GM19035 (cell line): ENCODE data around the gene SRMS.

Experiments
- ATAC-seq: cut with Tn5 transposase; IDR thresholded peaks from one replicate; pipeline ENCODE4 v1.9.1; 2021; ENCODE audit not compliant: unreplicated experiment

SRMS gene

DNA sequence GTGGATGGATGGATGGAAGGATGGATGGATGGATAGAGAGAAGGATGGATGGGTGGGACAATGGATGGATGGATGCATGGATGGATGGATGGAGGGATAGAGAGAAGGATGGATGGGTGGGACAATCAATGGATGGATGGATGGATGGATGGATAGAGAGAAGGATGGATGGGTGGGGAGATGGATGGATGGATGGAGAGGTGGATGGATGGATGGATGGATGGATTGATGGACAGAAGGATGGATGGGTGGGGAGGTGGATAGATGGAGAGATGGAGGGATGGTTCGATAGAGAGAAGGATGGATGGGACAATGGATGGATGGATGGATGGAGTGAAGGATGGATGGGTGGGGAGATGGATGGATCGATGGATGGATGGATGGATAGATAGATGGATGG is 55.0 kb downstream of the SRMS start:
- no peak for ATAC-seq

- ATAC-seq = no peak
These were observed 55.8 kb downstream of the SRMS start for GRCh38 chr20:63491635-63492230.

DNA sequence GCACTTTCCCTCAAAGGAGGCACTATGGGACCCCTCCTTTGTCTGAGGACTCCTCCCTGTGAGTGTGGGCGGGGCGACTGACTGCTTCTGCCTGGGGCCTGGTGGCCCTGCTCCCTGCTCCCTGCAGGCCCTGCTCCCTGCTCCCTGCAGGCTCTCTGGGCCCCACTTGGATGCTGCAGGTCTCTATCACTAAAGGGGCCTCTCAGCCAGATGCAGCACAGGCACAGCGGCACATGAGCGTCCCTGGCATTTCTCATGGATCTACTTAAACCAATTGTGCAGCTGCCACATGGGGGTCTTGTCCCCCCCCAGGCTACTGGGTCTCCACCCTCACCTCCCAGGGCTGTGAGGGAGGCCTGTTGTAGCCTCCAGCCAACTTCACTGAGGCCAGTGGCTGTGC is 56.5 kb downstream of the SRMS start:
- no peak for ATAC-seq
